Activated naive CD8-positive, alpha-beta T cell treated with anti-CD3 and anti-CD28 coated beads, Interleukin-2, amount 10 ng/mL, durations not matched to agents 7 days and 5 days (primary cell): ENCODE results near the gene C11orf68. TPM values are rescaled to one million over a fixed set of nuclear protein-coding genes. Genes with fewer than 3 reads are reported as not detected.
A peak's percentile ranks its signal among the peaks of the same experiment; 100 is the strongest.

Source experiments
- ATAC-seq: fragments of 150-1000 bp; cut with Tn5 transposase; one replicate; pipeline ENCODE4 v1.10.0; 2021; ENCODE audit warnings: low read depth, moderate library complexity
- POLR2A ChIA-PET: fragments of 350-600 bp; sonication (Branson Sonifier 250); formaldehyde crosslinking; loops from one replicate; lab custom pipeline; 2021; ENCODE audit warnings: antibody characterized with exemption; lab: Charles Lee
- DNase-seq: peaks from one replicate; pipeline ENCODE4 v3.0.0; 2021
- H3K27ac Mint-ChIP-seq: one replicate; pipeline ENCODE4 v1.8.0; 2022; ENCODE audit warnings: mild to moderate bottlenecking, mixed read lengths
- H3K27me3 Mint-ChIP-seq: one replicate; pipeline ENCODE4 v1.8.0; 2022; ENCODE audit warnings: mild to moderate bottlenecking, moderate library complexity, mixed read lengths
- H3K36me3 Mint-ChIP-seq: one replicate; pipeline ENCODE4 v1.8.0; 2021; ENCODE audit warnings: mild to moderate bottlenecking, mixed read lengths
- H3K4me1 Mint-ChIP-seq: one replicate; pipeline ENCODE4 v1.8.0; 2021; ENCODE audit warnings: mixed read lengths
- H3K4me3 Mint-ChIP-seq: one replicate; pipeline ENCODE4 v1.8.0; 2022; ENCODE audit warnings: mild to moderate bottlenecking, moderate library complexity, mixed read lengths
- H3K9me3 Mint-ChIP-seq: one replicate; pipeline ENCODE4 v1.8.0; 2021; ENCODE audit warnings: mixed read lengths
- total RNA-seq, 2 experiments: library from RNA; stranded (reverse); gene quantifications; one replicate each; pipeline ENCODE4 v1.2.3, GENCODE V29; 2021

C11orf68 gene
- total RNA-seq, 2 experiments from 2014 or later = 39.8 to 42.8 TPM

DNA sequence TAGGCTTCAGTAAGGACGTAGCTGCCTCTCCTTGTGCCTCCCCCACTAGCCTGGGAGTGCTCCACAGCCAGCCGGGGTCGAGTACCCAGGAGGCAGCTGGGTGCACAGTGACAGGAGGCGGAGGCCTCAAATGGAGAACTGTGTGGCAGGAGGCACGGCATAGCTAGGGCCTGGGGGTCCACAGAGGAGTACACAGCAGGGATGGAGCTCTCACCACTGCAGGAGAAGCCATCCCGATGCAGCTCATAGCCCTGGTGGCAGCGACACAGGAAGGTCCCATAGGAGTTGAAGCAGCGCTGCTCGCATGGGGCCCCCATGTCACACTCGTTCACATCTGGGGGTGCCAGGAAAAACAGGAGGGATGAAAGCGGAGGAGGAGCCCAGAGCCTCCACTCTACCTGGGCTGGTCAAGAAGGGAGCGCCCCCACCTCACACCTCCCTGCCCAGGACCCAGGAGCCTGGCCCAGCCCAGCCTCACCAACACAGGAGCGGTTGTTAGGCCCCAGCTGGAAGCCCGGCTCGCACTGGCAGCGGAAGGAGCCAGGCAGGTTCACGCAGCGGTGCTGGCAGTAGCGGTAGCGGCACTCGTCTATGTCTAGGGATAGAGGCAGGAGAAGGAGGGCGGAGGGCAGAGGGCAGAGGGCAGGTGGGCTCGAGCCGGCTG, 49.1 kb downstream of the C11orf68 start:
- POLR2A ChIA-PET = interaction anchor here (0.6 to 7.5 kb wide), 9 partner anchors 9 to 231 kb away, joined by 3 to 176 read pairs (median 8); partner anchors contain the start of genes CCDC85B, CFL1, CTSW and FIBP
- Mint-ChIP-seq H3K36me3 (peaks cover 8% of the 10 kb centered on the region), H3K27me3 (no peaks in the 10 kb centered on the region), H3K4me3 (no peak overlapping the region), H3K9me3 (no peaks in the 10 kb centered on the region), H3K4me1 (peaks cover 25% of the 10 kb centered on the region), H3K27ac (peak overlapping the region; percentile 36)
- no peak for DNase-seq
- ATAC-seq = no peak

DNA sequence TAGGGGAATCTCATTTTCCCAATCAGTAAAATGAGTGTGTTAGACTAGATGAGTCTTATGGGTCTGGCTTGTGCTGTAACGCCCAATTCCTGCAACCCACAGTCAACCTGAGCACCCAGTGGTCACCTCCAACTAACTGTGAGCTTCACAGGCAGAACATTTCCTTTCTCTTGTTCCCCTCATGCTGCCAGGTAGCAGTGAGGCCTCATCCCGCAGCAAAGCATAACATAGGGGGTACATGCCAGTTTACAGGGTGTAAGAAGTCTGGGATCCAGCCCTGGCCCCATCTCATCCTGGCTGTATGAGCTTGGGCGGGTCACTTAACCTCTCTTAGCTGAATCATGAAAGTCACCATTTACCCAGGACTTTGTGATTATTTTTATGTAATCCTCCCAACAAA, 50.0 kb downstream of the C11orf68 start:
- DNase-seq (no peak), ATAC-seq (no peak)
- peaks cover 22% of the 10 kb centered on the region for H3K4me1 Mint-ChIP-seq
- H3K27me3 Mint-ChIP-seq = no peaks in the 10 kb centered on the region
- POLR2A ChIA-PET = interaction anchor here (1.6 to 7.5 kb wide), 7 partner anchors 8 to 230 kb away, joined by 4 to 176 read pairs (median 8); partner anchors contain the start of genes CCDC85B, CFL1, CTSW and FIBP
- no peak overlapping the region for H3K27ac Mint-ChIP-seq
- no peaks in the 10 kb centered on the region for H3K9me3 Mint-ChIP-seq
- no peak overlapping the region for H3K4me3 Mint-ChIP-seq
- peaks cover 10% of the 10 kb centered on the region for H3K36me3 Mint-ChIP-seq

DNA sequence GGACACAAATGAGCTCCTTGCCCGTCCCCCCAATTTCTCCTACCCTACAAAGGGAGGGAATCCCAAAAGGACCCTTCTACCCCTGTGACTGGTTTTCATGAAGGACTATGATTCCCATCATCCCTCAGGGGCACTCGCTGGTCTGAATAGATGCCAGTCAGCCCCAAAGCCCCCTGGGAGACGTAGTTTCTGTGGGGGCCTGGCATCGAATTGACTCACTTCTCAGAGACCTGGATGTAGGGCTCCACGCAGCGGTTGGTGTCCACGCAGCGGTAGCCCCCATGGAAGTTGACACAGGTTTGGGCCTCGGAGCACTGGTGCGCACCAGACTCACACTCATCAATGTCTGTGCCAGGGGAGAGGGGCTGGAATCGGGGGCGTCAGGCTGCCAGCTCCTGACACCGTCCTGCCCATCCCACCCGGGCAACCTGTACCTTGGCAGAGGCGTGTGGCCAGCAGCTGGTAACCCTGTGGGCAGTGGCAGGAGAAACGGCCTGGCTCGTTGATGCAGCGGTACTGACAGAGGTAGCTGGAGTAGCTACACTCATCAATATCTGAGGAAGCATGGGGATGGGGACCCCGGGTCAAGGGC, 50.7 kb downstream of the C11orf68 start:
- H3K27ac Mint-ChIP-seq = no peak overlapping the region
- no peak overlapping the region for H3K4me3 Mint-ChIP-seq
- POLR2A ChIA-PET = interaction anchor here (1.6 to 7.5 kb wide), 7 partner anchors 7 to 230 kb away, joined by 4 to 176 read pairs (median 8); partner anchors contain the start of genes CCDC85B, CFL1, CTSW and FIBP

DNA sequence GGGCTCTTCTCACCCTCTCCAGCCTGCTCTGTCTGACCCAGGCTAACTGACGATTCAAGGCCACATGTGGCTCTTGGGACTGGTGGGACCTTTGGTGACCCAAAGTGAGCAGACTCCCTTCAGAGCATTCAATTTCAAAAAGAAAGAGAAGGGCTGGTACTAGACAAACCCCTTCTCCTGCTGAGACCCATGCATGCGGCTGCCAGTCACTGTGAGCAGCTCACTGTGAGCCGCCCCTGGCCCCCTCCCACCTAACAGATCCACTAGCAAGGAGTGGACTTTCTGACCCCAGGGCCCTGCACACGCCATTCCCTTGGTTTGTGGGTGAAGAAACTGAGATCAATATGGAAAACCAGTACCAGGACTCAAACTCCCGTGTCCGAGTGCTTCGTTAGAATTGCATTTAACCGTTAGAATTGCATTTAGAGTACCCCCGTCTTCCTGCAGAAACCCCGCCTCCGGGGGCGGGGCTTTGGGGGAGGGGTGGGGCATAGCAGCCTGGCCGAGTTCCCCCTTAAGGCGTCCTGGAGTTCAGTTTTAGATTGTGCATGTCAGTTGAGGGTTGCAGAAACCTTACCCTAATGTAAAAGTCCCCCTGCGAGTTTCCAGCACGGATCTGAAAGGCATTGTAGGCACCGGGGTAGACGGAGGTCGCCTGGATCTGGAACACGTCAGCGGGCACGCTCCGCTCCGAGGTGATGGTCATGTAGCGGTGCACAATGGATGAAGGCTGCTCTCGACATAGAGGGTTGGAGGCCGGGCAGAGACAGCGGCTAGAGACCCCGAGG, 51.4 kb downstream of the C11orf68 start:
- Mint-ChIP-seq H3K9me3 (no peaks in the 10 kb centered on the region), H3K36me3 (peaks cover 16% of the 10 kb centered on the region), H3K4me3 (no peak overlapping the region), H3K27ac (no peak overlapping the region), H3K27me3 (no peaks in the 10 kb centered on the region), H3K4me1 (peaks cover 25% of the 10 kb centered on the region)
- POLR2A ChIA-PET = interaction anchor here (2.5 to 7.5 kb wide), 4 partner anchors 7 to 17 kb away, joined by 7 to 176 read pairs (median 16); partner anchors contain the start of genes CFL1, CTSW and MUS81
- DNase-seq (no peak), ATAC-seq (no peak)

More for the DNA sequence above, 50.7 kb downstream of the C11orf68 start:
- DNase-seq (no peak), ATAC-seq (no peak)
- Mint-ChIP-seq H3K9me3 (no peaks in the 10 kb centered on the region), H3K27me3 (no peaks in the 10 kb centered on the region), H3K4me1 (peaks cover 23% of the 10 kb centered on the region), H3K36me3 (peaks cover 10% of the 10 kb centered on the region)

Other genes starting within 250 kb of the C11orf68 start
- 10 to 100 TPM; 75.6 to 82.6 TPM for gene KAT5, start 206.8 kb downstream of the C11orf68 start, total RNA-seq
- gene RNASEH2C, start 198.3 kb downstream of the C11orf68 start, total RNA-seq = 10 to 100 TPM; 74.8 to 84.2 TPM
- 10 to 100 TPM; 27.9 to 29.0 TPM for gene AP5B1, start 138.1 kb downstream of the C11orf68 start, total RNA-seq
- gene OVOL1, start 132.0 kb downstream of the C11orf68 start, total RNA-seq = under 1 TPM; 0.14 to 0.17 TPM
- 1 to 10 TPM; 2.6 to 3.6 TPM for gene SNX32, start 85.1 kb downstream of the C11orf68 start, total RNA-seq
- 1,000 to 10,000 TPM; 1,357 to 1,424 TPM for gene CFL1, start 60.9 kb downstream of the C11orf68 start, total RNA-seq
- 100 to 1,000 TPM; 102 to 110 TPM for gene MUS81, start 58.6 kb downstream of the C11orf68 start, total RNA-seq
- gene EFEMP2, start 46.3 kb downstream of the C11orf68 start, total RNA-seq = 10 to 100 TPM; 15.3 to 20.0 TPM
- 100 to 1,000 TPM; 161 to 175 TPM for gene CTSW, start 39.2 kb downstream of the C11orf68 start, total RNA-seq
- 10 to 100 TPM; 78.2 to 82.9 TPM for gene FIBP, start 30.6 kb downstream of the C11orf68 start, total RNA-seq
- 10 to 100 TPM; 59.8 to 66.3 TPM for gene CCDC85B, start 28.4 kb downstream of the C11orf68 start, total RNA-seq
- 1 to 10 TPM; 1.9 to 2.0 TPM for gene FOSL1, start 18.7 kb downstream of the C11orf68 start, total RNA-seq
- gene DRAP1, start 364 bp upstream of the C11orf68 start, total RNA-seq = 100 to 1,000 TPM; 225 to 259 TPM
- not detected for gene TSGA10IP, start 26.4 kb upstream of the C11orf68 start, total RNA-seq
- 10 to 100 TPM; 79.3 to 83.5 TPM for gene SART1, start 42.7 kb upstream of the C11orf68 start, total RNA-seq
- 10 to 100 TPM; 53.4 to 57.5 TPM for gene EIF1AD, start 83.1 kb upstream of the C11orf68 start, total RNA-seq
- gene BANF1, start 83.4 kb upstream of the C11orf68 start, total RNA-seq = 100 to 1,000 TPM; 183 to 187 TPM
- not detected for gene CST6, start 92.9 kb upstream of the C11orf68 start, total RNA-seq
- gene CATSPER1, start 107.4 kb upstream of the C11orf68 start, total RNA-seq = not detected
- under 1 TPM; 0.14 to 0.44 TPM for gene GAL3ST3, start 130.1 kb upstream of the C11orf68 start, total RNA-seq
- gene SF3B2, start 133.3 kb upstream of the C11orf68 start, total RNA-seq = 100 to 1,000 TPM; 231 to 246 TPM
- 100 to 1,000 TPM; 138 to 162 TPM for gene PACS1, start 151.2 kb upstream of the C11orf68 start, total RNA-seq